PFSK-1 (cell line): ENCODE results near the gene HTR3A.

Source experiments
- FOXP2 ChIP-seq: optimal IDR thresholded peaks from 2 replicates; pipeline ENCODE3; 2011; ENCODE audit warnings: borderline replicate concordance, control low read depth, inconsistent platforms; ENCODE audit not compliant: insufficient read depth; ENCODE audit errors: extremely low read length, extremely low read depth
- POLR2AphosphoS5 ChIP-seq: IDR thresholded peaks from 2 replicates; pipeline ENCODE4 v1.6.1; 2012; ENCODE audit warnings: low read depth, mild to moderate bottlenecking, control low read depth, low read length, moderate library complexity
- SIN3A ChIP-seq: IDR thresholded peaks from 2 replicates; pipeline ENCODE4 v1.6.1; 2012; ENCODE audit warnings: mild to moderate bottlenecking, low read length, moderate library complexity, borderline replicate concordance; ENCODE audit not compliant: insufficient read depth
- TAF1 ChIP-seq: IDR thresholded peaks from 2 replicates; pipeline ENCODE4 v1.6.1; 2012; ENCODE audit warnings: low read length, control low read depth, borderline replicate concordance; ENCODE audit not compliant: insufficient read depth
- TF ChIP-seq, protein P1 (sequence below), 2 experiments: IDR thresholded peaks; 2 replicates each; pipeline versions ENCODE4 v1.6.1 to v1.8.0; 2011 to 2012; ENCODE audit warnings: low read depth in 2 of 2, low read length in 2 of 2, control low read depth in 1 of 2, inconsistent platforms in 1 of 2, mild to moderate bottlenecking in 1 of 2, moderate library complexity in 1 of 2; ENCODE audit not compliant: insufficient read depth in 1 of 2

The HTR3A gene

DNA sequence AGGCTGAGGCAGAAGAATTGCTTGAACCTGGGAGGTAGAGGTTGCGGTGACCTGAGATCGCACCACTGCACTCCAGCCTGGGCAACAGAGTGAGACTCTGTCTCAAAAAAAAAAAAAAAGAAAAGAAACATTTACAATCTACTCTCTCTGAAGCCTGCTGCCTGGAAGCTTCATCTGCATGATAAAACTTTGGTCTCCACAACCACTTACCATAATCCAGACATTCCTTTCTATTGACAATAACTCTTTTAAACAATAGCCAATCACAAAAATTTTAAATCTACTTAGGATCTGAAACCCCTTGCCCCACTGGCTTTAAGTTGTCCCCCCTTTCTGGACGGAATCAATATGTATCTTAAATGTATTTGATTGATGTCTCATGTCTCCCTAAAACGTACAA is 25.0 kb upstream of the HTR3A start:
- TF ChIP-seq POLR2AphosphoS5 (no peak), FOXP2 (no peak), TAF1 (no peak), SIN3A (no peak)
- TF ChIP-seq, protein P1, sequence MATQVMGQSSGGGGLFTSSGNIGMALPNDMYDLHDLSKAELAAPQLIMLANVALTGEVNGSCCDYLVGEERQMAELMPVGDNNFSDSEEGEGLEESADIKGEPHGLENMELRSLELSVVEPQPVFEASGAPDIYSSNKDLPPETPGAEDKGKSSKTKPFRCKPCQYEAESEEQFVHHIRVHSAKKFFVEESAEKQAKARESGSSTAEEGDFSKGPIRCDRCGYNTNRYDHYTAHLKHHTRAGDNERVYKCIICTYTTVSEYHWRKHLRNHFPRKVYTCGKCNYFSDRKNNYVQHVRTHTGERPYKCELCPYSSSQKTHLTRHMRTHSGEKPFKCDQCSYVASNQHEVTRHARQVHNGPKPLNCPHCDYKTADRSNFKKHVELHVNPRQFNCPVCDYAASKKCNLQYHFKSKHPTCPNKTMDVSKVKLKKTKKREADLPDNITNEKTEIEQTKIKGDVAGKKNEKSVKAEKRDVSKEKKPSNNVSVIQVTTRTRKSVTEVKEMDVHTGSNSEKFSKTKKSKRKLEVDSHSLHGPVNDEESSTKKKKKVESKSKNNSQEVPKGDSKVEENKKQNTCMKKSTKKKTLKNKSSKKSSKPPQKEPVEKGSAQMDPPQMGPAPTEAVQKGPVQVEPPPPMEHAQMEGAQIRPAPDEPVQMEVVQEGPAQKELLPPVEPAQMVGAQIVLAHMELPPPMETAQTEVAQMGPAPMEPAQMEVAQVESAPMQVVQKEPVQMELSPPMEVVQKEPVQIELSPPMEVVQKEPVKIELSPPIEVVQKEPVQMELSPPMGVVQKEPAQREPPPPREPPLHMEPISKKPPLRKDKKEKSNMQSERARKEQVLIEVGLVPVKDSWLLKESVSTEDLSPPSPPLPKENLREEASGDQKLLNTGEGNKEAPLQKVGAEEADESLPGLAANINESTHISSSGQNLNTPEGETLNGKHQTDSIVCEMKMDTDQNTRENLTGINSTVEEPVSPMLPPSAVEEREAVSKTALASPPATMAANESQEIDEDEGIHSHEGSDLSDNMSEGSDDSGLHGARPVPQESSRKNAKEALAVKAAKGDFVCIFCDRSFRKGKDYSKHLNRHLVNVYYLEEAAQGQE (IDR thresholded peaks at IDR 0.05; ENCODE audit: insufficient read depth in 1 of 2, low read depth in 2 of 2, low read length in 2 of 2) = no peak

DNA sequence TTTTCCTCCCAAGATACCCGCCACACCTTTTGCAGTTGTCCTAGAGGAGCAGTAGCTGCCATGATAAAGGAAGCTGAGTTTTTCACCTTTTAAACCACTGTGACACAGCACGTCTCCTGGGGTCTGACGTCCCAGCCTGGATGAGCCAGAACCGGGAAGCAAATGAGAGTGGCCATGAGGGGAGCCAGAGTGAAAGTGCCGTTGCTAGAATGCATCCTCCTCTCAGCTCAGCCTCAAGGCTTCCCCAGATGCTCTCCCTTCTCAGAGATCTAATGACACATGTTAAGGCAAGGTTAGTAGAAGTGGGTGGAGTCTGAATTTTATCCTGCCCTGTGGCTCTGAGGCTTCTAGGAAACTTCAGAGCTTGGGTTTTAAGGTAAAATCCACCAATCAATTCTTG is 23.4 kb upstream of the HTR3A start:
- TF ChIP-seq FOXP2 (no peak), TAF1 (no peak), SIN3A (no peak), POLR2AphosphoS5 (no peak)
- TF ChIP-seq, protein P1 (IDR thresholded peaks at IDR 0.05; ENCODE audit: insufficient read depth in 1 of 2, low read depth in 2 of 2, low read length in 2 of 2) = no peak

DNA sequence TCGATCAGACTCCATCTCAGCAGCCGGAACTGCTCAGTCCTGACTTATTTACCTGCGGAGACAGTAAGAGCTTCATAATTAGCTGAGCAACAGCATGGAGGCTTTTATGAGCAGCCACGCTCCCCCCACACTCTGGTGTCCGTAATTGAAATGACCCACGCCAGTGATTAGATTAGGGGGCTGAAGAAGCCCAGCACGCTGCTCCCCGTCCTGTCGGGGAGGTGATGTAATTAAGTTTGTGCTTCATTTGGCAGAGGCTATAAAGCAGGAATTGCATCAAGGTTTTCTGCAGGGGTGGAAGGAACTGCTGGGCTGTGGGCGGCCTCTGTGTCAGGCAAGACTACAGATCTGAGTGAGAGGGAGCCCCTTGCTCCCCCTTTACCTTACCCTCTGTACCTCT is 22.8 kb upstream of the HTR3A start:
- TF ChIP-seq SIN3A (no peak), TAF1 (no peak), POLR2AphosphoS5 (no peak), FOXP2 (no peak)
- TF ChIP-seq, protein P1 (IDR thresholded peaks at IDR 0.05; ENCODE audit: insufficient read depth in 1 of 2, low read depth in 2 of 2, low read length in 2 of 2) = no peak

DNA sequence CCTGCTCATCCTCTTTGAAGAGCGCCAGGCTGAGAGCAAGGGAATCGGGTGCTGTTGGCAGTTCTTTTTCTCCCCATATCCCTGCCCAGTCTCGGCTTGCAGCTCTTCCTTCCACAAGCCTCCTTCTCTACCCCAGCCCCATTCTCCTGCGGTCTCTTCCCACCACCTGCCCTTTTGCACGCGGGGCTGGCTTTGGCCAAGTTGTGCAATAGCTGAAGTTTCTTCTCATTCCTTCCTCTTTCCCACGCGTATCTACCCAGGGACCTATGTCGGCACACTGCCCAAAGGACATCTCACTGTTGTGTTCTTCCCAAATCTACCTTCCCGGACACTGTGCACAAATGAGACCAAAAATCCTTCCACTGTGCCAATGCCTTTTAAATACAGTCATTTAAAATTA is 22.3 kb upstream of the HTR3A start:
- no peak for TF ChIP-seq FOXP2
- no peak for TF ChIP-seq SIN3A
- TF ChIP-seq, protein P1 (IDR thresholded peaks at IDR 0.05; ENCODE audit: insufficient read depth in 1 of 2, low read depth in 2 of 2, low read length in 2 of 2) = no peak
- TF ChIP-seq TAF1 = no peak
- no peak for TF ChIP-seq POLR2AphosphoS5

DNA sequence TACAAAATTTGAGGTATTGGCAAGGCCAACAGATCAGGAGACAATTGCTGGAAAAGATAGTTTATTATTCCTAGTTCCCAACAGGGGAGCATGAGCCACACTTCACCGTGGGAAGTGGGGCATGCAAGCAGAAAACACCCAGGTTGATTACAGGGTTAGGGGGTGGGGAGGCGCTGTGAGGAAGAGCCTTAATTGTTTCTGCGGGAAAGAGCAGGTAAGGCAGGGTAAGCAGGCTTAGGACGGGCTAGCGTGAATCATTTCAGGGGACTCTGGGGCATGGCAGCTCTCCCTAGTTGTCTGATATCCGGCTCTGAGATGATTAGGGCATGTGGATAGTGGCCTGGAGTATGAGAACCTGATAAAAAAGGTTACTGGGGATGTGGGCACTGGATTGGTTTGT is 20.7 kb upstream of the HTR3A start:
- no peak for TF ChIP-seq POLR2AphosphoS5

DNA sequence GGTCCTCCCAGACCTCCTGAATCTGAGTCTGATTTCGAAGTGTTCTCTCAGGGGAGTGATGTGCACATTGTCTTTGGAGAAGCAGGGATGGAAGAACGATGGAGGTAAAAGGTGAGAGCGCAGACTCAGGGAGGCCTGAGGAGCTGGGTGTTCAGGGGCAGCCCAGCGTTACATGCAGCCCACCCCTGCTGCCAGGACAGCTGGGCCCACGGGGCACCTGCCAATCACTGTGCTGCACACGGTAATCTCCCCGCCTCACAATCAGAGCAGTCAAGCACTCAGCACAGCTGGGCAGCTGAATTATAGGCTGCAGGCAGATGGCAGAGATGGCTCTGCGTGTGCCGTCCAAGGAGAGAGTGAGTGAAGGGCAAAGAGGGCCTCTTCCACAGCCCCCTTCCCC is 17.9 kb upstream of the HTR3A start:
- no peak for TF ChIP-seq POLR2AphosphoS5
- no peak for TF ChIP-seq FOXP2
- TF ChIP-seq, protein P1 (IDR thresholded peaks at IDR 0.05; ENCODE audit: insufficient read depth in 1 of 2, low read depth in 2 of 2, low read length in 2 of 2) = no peak
- no peak for TF ChIP-seq TAF1
- no peak for TF ChIP-seq SIN3A
